ENCODE data around the gene ISYNA1. TPM values are rescaled to one million over a fixed set of nuclear protein-coding genes. Genes with fewer than 3 reads are reported as not detected.

ISYNA1 gene
- total RNA-seq, 2 donors from 2014 or later: 71.6 to 690 TPM

- Histone ChIP-seq H3K4me3 (no peak overlapping the region), H3K9me3 (no peaks in the 10 kb centered on the region), H3K27ac (no peak overlapping the region), H3K4me1 (replicated peaks) (peaks cover 11% of the 10 kb centered on the region), H3K27me3 (replicated peaks; ENCODE audit: insufficient read depth) (no peaks in the 10 kb centered on the region), H3K36me3 (no peaks in the 10 kb centered on the region)
- no peak for TF ChIP-seq POLR2A (IDR thresholded peaks at IDR 0.05)
- TF ChIP-seq, protein P1, sequence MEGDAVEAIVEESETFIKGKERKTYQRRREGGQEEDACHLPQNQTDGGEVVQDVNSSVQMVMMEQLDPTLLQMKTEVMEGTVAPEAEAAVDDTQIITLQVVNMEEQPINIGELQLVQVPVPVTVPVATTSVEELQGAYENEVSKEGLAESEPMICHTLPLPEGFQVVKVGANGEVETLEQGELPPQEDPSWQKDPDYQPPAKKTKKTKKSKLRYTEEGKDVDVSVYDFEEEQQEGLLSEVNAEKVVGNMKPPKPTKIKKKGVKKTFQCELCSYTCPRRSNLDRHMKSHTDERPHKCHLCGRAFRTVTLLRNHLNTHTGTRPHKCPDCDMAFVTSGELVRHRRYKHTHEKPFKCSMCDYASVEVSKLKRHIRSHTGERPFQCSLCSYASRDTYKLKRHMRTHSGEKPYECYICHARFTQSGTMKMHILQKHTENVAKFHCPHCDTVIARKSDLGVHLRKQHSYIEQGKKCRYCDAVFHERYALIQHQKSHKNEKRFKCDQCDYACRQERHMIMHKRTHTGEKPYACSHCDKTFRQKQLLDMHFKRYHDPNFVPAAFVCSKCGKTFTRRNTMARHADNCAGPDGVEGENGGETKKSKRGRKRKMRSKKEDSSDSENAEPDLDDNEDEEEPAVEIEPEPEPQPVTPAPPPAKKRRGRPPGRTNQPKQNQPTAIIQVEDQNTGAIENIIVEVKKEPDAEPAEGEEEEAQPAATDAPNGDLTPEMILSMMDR (IDR thresholded peaks at IDR 0.05): peak; percentile 41 to 69 (median 64)
- intact Hi-C loops (cut with DNase I): no loop called here
- WGBS: 76% methylated on average over 28 of the region's 28 CpGs
- no peak for DNase-seq (ENCODE audit: low spot score)
Measured at GRCh38 chr19:18469069-18469846, 31.3 kb upstream of the ISYNA1 start.

GRCh38 chr19:18468517-18468916 lies 30.6 kb upstream of the ISYNA1 start:
- no peaks in the 10 kb centered on the region for H3K36me3 ChIP-seq
- intact Hi-C loops (cut with DNase I): no loop called here

DNA sequence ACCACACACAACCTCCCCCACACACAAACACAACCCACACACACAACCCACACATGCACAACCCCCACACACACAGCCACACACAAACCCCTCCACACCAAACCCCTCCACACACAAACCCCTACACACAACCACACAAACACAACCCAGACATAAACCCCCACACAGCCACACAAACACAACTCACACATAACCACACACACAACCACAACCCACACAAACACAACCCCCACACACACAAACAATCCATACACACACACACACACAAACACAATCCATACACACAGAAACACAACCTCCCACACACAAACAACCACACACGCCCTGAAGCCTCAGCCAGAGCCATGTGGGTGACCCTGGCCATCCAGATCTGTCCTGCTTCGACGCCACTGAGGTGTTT lies 30.0 kb upstream of the ISYNA1 start:
- intact Hi-C loops (cut with DNase I): no loop called here
- DNase-seq (ENCODE audit: low spot score): no peak
- TF ChIP-seq POLR2AphosphoS5 (IDR thresholded peaks at IDR 0.05) (no peak), POLR2A (IDR thresholded peaks at IDR 0.05) (no peak)
- TF ChIP-seq, protein P1 (IDR thresholded peaks at IDR 0.05): no peak
- Histone ChIP-seq H3K4me3 (no peak overlapping the region), H3K27ac (no peak overlapping the region), H3K36me3 (no peaks in the 10 kb centered on the region), H3K27me3 (replicated peaks; ENCODE audit: insufficient read depth) (no peaks in the 10 kb centered on the region), H3K9me3 (no peaks in the 10 kb centered on the region), H3K4me1 (replicated peaks) (peaks cover 11% of the 10 kb centered on the region)
- 87% methylated on average over 3 of the region's 3 CpGs for WGBS

More at GRCh38 chr19:18468517-18468916, 30.6 kb upstream of the ISYNA1 start:
- H3K27ac ChIP-seq: no peak overlapping the region
- WGBS: 72% methylated on average over 3 of the region's 3 CpGs
- DNase-seq (ENCODE audit: low spot score): no peak
- no peaks in the 10 kb centered on the region for H3K9me3 ChIP-seq
- peaks cover 11% of the 10 kb centered on the region for H3K4me1 ChIP-seq (replicated peaks)
- TF ChIP-seq, protein P1 (IDR thresholded peaks at IDR 0.05): no peak
- TF ChIP-seq POLR2AphosphoS5 (IDR thresholded peaks at IDR 0.05) (no peak), POLR2A (IDR thresholded peaks at IDR 0.05) (no peak)
- no peaks in the 10 kb centered on the region for H3K27me3 ChIP-seq (replicated peaks; ENCODE audit: insufficient read depth)
- H3K4me3 ChIP-seq: no peak overlapping the region

- no peak overlapping the region for H3K27ac ChIP-seq
- WGBS: 88% methylated on average over 10 of the region's 11 CpGs
Measured at GRCh38 chr19:18466354-18466753, 28.4 kb upstream of the ISYNA1 start.

More at GRCh38 chr19:18466354-18466753, 28.4 kb upstream of the ISYNA1 start:
- no peak for DNase-seq (ENCODE audit: low spot score)
- no peaks in the 10 kb centered on the region for H3K27me3 ChIP-seq (replicated peaks; ENCODE audit: insufficient read depth)
- no peaks in the 10 kb centered on the region for H3K36me3 ChIP-seq
- peaks cover 11% of the 10 kb centered on the region for H3K4me1 ChIP-seq (replicated peaks)
- no peak overlapping the region for H3K4me3 ChIP-seq
- no peaks in the 10 kb centered on the region for H3K9me3 ChIP-seq
- intact Hi-C loops (cut with DNase I): no loop called here
- TF ChIP-seq POLR2A (IDR thresholded peaks at IDR 0.05) (no peak), POLR2AphosphoS5 (IDR thresholded peaks at IDR 0.05) (no peak)
- TF ChIP-seq, protein P1 (IDR thresholded peaks at IDR 0.05): no peak

Measured in prostate gland (tissue), 2 donors.